Measurements from ENCODE around the gene MYH1.

The MYH1 gene

GRCh38 chr17:10477701-10478100, 40.6 kb downstream of the MYH1 start:
- no peak for DNase-seq

GRCh38 chr17:10474536-10474935, 43.8 kb downstream of the MYH1 start:
- no peak for DNase-seq

- DNase-seq: no peak
Measured at GRCh38 chr17:10471858-10472257, 46.5 kb downstream of the MYH1 start.

GRCh38 chr17:10469459-10469858, 48.9 kb downstream of the MYH1 start, which contains the start of gene MYH4:
Gene MYH4, minus strand, starts transcription at chr17:10469559. Its CDS starts 2,814 bp downstream, at chr17:10466745.
- DNase-seq: no peak

- no peak for DNase-seq
Measured at GRCh38 chr17:10463402-10463801, 54.9 kb downstream of the MYH1 start.

GRCh38 chr17:10460062-10460461, 58.3 kb downstream of the MYH1 start:
- no peak for DNase-seq

- no peak for DNase-seq
Measured at GRCh38 chr17:10458701-10459100, 59.6 kb downstream of the MYH1 start.

- no peak for DNase-seq
Measured at GRCh38 chr17:10457952-10458351, 60.4 kb downstream of the MYH1 start.

- no peak for DNase-seq
Measured at GRCh38 chr17:10447026-10447931, 71.1 kb downstream of the MYH1 start.
